DOHH2 (cell line): ENCODE results near the gene DAPK2.

Source experiments
- EZH2phosphoT487 ChIP-seq: fragments of 200-600 bp; sonication (generic); IDR thresholded peaks from 2 replicates; pipeline ENCODE4 v1.6.1; 2017; ENCODE audit warnings: borderline replicate concordance, mild to moderate bottlenecking, antibody characterized with exemption, low read length, moderate library complexity, mixed read lengths
- TF ChIP-seq, protein P1 (sequence below): fragments of 200-600 bp; sonication (generic); IDR thresholded peaks from one replicate; pipeline ENCODE4 v1.5.1; 2014; ENCODE audit warnings: antibody characterized with exemption, mild to moderate bottlenecking, low read depth, low read length; ENCODE audit not compliant: poor library complexity, severe bottlenecking

DNA sequence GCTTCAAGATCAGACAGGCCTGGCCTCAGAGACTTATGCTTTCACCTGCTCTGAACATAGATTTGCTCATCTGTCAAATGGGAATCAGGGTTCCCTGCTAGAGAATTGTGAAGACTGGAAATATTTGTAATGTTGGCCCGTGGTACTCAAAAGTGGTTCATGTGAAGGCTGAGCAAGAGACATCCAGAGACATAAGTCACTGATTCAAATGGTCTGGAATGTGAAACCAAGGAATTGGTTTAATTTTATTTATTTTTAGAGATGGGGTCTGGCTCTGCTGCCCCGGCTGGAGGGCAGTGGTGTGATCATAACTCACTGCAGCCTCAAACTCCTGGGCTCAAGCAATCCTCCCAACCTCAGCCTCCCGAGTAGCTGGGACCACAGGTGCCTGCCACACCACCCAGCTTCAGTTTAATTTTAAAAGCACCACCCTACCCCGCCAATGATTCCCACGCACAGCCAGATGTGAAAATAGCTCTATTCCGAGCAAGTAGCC lies 60.1 kb downstream of the DAPK2 start:
- TF ChIP-seq, protein P1, sequence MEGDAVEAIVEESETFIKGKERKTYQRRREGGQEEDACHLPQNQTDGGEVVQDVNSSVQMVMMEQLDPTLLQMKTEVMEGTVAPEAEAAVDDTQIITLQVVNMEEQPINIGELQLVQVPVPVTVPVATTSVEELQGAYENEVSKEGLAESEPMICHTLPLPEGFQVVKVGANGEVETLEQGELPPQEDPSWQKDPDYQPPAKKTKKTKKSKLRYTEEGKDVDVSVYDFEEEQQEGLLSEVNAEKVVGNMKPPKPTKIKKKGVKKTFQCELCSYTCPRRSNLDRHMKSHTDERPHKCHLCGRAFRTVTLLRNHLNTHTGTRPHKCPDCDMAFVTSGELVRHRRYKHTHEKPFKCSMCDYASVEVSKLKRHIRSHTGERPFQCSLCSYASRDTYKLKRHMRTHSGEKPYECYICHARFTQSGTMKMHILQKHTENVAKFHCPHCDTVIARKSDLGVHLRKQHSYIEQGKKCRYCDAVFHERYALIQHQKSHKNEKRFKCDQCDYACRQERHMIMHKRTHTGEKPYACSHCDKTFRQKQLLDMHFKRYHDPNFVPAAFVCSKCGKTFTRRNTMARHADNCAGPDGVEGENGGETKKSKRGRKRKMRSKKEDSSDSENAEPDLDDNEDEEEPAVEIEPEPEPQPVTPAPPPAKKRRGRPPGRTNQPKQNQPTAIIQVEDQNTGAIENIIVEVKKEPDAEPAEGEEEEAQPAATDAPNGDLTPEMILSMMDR, result no peak
- TF ChIP-seq EZH2phosphoT487, result no peak
